HG03280 (cell line): ENCODE results near the gene MAP7D2.

Experiments used
- ATAC-seq: cut with Tn5 transposase; IDR thresholded peaks from one replicate; pipeline ENCODE4 v1.9.1; 2021; ENCODE audit warnings: mild to moderate bottlenecking, moderate library complexity; ENCODE audit not compliant: unreplicated experiment

The MAP7D2 gene

DNA sequence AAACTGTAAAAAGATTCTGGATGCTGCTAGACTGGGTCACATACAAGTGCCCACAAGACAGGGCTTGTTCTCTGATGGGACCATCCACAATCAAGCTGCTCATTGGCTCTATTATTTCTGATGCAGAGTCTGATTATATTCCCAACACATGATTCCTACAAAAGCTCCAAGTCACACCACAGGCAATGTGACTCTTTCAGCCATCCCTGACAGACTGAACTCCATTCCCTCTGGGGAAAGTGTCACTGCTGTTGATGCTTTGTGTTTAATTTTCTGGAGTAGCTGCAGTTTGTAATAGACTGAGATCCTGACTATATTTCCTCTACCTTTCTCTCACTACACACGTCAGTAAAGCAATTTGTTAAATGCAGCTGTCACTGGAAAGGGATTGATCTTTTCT lies 70.5 kb downstream of the MAP7D2 start:
- ATAC-seq: no peak

DNA sequence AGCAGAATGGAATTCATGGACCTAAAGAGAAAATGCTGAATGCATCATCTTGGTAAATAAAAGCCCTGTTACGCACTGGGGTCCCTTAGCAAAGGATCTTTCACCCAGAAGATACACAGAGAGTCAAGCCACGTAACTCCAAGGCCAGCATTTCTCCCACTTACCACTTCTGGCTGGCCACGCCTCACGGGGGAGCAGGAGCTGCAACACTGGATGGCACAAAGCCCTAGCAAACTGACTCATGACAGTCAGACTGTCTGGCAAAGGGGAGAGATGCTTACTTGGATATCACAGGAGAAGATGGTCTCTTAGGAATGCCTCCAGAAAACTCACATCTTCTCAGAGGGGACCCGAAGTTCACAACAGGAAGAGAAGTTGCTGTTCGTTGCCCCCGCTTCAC lies 74.5 kb downstream of the MAP7D2 start:
- ATAC-seq: no peak

DNA sequence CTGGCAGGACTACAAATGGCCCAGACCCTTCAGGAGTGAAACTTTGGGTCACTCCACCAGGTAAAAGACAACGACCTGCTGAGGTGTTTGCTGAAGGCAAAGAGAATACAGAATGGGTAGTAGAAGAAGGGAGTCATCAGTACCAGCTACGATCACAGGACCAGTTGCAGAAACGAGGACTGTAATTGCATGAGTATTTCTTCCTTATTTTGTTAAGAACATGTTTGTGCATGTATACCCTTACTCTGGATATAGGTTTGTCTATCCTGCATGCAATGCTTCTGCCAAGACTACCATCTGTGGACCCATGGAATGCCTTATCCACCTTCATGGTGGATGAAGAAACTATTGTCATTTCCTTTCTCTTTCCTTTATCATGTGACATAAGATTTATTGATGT lies 77.7 kb downstream of the MAP7D2 start:
- ATAC-seq: no peak

DNA sequence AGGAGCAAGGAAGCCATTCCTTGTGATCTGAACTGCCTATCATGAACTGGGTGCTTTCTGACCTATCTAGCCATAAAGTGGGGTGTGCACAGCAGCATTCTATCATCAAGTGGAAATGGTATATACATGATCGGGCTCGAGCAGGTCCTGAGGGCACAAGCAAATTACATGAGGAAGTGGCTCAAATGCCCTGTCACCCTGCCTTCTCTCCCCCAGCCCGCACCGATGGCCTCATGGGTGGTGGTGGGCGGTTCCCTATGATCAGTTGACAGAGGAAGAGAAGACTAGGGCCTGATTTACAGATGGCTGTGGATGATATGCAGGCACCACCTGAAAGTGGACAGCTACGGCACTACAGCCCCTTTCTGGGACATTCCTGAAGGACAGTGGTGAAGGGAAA lies 79.5 kb downstream of the MAP7D2 start:
- no peak for ATAC-seq

DNA sequence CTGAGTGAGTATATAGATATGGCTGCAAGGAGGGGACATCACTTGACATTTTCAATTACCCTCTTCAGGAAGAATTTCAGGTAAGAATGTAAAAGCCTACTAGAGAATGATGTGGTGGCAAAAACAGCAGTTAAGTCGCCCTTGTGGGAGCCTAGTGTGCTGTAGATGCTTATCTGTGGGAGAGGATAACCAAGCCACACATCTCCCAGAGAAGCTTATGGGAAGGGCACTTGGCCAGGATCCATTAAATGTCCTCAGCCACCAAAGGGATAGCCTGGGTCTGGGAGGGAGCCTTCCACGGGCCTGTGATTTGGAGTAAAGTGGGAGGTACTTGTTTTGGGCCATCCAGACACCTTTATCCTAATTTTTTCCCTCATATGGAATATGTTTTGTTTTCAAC lies 84.5 kb downstream of the MAP7D2 start:
- no peak for ATAC-seq

DNA sequence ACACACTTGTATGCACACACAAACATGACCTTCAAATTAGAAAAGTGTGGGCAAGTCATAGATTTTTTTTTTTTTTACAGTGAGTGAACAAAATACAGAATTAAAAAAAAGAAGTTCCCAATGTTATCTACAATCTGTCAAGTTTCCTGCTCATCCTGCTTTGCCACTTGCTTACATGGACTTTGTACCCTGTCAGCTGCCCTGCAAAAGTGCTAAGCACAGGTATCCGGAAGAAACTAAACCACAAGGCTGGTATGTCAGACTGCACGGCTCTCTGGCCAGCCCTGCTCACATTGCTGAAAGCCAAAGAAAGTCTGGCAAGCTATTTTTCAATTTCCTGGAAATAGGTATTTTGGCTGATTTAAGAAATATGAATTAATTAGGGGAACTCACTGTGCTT lies 87.0 kb downstream of the MAP7D2 start:
- ATAC-seq: no peak

DNA sequence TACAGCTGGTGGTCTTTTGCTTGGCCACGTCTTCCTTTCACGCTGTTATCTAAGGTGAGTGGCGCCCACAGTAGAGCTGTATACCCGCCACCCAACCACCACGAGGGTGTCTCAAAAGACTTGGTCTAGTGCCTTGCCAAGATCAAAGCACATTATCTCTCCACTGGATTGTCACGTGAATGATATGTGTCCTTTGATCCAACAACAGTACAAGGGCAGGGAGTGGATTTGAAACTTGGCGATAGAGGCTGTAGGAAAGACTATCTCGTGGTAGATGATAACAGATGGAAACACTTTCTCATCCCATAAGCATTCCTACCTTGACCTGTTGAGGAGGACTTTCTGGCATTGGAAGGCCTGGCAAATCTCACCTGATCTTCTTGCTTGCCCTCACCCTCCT lies 88.1 kb downstream of the MAP7D2 start:
- no peak for ATAC-seq

DNA sequence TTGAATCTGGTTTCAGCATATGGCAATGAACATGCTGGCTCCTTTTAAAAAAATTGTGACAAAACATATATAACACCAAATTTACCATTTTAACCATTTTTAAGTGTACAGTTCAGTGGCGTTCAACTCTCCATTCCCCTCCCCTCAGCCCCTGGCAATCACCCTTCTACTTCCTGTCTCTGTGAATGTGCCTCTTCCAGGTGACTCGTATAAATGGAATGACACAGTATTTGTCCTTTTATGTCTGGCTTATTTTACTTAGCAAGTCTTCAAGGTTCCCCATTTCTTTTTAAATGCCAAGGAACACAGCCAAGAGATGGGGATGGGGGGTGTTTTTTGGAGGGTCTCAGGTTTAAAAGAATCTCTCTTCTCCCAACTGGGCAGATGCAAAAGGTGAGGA lies 90.4 kb downstream of the MAP7D2 start:
- ATAC-seq: no peak

DNA sequence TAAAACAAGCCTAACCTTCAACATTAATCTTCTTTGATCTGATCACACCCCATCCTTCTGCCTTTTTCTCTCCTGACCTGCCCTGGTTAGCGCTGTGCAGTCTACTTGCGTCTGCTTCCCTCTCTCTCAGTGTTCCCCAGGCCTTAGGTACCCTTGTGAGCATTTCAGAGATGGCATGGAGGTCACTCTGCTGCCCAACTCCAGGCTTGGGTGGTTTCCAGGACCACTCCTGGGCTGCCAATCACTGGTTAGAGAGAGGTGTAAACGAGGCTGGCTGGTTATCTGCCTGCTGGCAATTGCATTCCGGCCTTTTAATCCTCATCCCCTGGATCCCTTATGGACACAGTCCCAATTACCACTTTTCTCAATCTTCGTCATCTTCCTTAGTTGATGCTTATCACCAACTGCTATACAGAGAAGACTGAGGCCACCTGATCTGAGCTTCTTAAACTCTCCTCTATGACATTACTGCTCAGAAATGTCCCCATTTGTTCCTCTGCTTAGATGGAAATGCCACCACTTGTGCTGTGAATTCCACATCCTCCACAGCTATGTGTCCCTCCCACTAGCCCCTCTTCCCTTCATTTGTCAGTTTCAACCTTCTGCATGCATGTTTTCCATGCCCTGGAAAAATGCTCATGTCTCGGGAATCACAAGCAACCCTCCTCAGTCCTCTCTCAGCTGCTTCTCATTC lies 96.9 kb downstream of the MAP7D2 start:
- ATAC-seq: no peak

DNA sequence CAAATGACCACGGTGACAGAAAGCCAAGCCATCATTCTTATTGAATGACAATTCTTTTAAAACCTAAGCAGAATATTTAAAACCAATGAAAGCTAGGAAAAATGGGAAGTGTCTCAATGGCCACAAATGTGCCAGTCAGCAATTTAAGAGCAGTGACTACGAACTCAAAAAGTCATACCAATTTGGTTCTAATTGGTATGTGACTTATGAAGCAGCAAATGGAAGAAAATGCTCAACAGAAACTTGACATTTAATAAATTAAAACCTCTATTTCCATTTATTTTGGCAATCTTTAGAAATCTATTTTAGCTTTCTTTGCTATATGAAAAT lies 100.1 kb downstream of the MAP7D2 start:
- no peak for ATAC-seq

DNA sequence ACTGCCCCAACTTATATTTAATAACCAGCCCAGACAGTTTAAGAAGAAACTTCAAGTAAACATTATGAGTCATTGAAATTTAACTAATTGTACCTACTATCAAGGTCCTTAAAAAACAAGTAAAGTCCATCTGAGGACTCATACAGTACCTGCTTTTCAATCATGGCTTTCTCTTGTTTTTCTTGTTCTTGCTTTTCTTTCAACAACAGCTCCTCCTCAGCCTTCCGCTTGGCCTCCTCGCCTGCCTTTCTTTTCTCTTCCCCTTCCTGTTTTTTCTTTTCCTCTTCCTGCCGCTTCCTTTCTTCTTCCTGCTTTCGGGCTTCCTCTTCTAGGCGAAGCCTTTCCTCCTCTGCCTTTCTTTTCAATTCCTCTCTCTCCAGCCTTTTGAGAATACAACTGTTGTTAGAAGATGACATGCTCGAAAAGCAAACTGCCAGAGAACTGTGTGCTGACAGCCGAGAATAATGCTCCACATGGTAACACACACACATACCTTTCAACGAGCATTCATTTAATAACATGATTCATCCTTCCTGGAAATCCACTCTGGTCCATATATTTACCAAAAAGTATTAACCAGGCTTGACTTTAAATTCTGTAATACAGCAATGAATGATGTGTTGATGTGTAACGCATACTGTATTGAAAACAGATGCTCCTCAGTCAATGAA lies 100.6 kb downstream of the MAP7D2 start:
- no peak for ATAC-seq

DNA sequence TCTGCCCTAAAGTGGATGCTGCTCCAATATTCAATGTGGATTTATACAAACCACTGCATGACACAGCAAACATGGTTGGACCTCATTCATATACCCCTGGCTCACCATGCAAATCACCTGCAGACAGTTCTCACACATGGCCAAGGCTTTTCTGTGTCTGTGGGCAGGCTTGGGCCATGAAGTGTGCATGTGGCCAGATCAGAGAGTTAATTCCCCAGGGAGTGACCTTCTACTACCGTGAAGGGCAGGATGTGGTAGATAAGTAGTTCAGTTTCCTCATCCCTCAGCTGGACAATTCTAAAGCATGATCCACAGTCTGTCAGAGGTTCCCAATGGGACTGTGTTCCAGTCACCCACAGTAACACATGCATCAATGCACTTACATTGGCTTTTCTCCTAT lies 101.3 kb downstream of the MAP7D2 start:
- no peak for ATAC-seq

DNA sequence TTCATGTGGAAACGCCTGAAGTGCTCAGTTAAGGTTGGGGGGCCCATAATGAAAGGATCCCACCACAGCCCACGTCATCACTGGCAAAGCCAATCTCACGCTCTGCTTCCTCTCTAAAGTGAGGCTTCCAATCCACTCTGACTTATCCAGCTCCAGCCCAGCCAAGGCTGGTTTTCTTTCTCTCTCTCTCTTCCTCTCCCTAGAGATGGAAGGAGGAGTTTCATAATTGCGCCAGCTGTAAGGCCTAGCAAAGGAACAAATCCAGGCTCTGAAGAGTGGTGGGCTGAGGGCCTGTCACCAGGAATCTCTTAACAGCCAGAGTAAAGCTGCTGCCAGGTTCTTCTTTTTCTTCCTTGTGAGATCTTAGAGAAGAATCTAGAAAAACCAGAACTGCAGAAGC lies 105.1 kb downstream of the MAP7D2 start:
- no peak for ATAC-seq

DNA sequence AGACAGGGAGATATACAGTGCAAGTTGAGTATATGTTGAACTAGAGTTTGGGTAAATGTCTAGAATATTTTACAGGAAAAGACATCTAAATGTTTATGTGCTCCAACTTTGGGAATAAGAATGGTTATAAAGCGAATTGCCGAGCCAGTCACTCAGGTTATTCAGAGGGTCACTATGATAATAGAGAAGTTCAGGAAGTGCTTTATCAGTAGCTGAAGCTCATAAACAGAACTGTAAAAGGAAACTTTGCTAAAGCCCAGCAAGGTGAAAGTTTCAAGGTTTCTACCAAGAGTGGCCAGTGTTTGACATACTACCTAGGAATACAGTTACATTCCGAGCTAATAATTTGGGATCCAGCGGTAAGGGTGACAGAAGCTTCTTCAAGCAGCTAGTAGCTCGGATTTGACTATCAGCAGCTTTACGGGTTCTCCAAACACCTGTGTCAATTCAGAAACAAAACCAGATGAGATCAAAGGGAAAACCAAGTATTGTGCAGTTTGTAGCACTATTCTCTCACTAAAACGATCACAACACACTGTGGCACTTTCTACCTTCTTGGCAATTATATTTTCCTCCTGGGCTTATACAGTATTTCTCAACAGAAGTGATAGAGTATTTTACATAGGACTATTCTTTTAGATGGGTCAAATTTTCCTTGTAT lies 108.6 kb downstream of the MAP7D2 start:
- ATAC-seq: no peak

DNA sequence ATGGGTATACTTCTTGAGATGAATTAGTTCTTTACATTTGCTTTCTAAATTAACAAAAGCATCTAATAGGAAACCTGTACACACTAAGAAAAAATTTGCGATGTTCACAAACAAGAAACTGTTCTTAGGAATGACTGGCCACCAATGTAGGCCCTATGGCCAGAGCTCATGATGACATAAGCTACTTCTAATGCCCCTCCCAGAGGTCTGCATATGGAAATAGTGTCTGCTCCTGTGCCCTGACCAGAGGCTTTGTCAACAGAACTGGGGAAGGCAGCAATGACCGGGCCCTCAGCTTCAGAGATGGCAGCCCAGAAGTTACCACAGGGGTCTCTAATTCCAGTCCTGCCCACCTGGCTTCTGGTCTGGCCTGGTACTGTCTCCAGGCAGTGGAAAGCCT lies 110.8 kb downstream of the MAP7D2 start:
- no peak for ATAC-seq

DNA sequence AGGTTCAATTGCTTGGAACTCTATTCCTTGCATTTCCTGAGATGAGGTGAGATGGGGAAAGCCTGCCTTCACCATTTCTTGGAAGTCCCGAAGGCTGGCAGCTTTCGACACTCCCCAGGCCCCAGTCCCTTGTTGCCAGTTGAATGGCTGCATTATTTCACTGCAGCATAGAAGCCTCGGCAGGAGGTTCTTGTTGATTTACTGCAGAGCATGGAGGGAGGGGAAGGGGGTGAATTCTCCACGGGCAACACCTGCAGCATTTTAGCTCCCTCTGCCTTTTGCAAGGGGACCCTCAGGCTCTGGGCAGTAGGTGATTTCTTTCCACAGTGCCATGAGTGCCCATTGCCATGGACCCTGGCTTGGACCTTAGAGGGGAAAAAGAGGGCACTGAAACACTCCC lies 115.1 kb downstream of the MAP7D2 start:
- no peak for ATAC-seq

DNA sequence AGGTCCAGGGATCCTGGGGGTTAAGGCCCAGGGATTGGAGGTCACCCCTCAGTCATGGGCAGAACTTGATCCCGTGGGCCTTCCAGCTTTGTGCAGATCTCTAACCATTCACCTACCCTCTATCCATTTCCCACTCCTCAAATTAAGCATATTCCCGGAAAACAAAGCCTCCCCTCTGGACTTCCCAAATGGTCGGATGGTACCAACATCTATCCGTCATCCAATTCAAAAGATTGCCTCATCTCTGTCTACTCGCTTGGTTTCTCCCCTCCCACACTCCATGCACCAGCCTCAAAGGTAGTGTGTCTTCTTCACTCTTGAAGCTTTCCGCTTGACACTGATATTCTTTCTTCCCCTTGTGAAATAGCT lies 125.4 kb downstream of the MAP7D2 start:
- ATAC-seq: no peak

DNA sequence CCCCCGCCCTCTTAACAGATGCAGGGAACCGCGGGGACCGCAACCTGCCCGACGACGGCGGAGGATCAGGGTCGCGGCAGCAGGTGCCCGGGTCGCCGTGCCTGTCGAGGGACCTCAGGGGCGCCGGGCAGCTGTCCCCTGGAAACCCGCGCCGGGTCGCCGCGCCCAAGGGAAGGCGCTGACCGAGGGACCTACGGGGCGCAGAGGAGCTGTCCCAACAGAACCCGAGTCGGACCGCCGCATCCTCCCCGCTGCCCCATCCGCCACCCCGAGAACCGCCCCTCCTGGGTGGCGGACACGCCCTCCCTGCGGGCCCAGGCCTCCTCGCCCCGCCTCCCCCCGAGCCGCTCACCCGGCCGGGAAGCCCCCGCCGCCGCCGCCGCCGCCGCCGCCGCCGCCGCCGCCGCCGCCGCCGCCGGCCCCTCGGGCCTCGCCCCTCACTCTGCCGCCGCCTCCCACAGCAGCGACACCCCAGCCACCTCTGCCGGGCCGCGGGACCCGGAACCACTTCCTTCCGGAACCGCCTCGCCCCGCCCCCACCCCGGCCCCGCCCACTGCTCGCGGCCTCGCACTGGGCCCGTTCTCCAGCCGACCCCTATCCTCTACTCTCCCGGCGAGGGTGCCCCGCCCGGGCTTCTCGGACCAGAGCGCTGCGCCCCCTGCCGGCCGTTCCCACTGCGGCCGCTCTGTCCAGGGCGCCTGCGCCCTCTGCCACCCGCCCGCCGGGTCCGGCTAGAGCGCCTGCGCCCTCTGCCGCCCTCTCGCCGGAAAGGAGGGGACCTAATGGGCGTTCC lies 126.0 kb downstream of the MAP7D2 start, which contains the start of gene BCLAF3:
BCLAF3 (minus strand) TSS at position 506 of the 794 bp plus-strand sequence. CDS start 20,797 bp downstream, outside the sequence.
- ATAC-seq: peak; percentile 94

DNA sequence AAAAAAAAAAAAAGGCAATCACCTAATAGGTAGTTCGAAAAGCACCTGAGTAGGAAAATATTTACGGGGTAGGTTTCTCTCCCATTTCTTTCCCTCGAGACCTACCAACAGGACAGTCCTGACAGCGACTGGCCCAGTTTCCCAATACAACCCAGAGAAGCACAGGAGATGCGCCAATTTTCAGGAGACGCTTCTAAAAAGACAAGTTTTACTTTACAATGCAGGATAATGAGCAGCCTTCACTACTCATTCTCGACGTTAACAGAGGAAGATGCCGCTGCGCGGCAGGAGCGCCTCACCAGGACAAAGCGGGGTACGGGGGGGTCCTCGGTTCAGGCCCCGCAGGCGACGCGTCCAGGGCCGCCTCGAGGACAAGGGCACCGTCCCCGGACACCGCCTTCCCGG lies 126.6 kb downstream of the MAP7D2 start:
- ATAC-seq: peak; percentile 25

DNA sequence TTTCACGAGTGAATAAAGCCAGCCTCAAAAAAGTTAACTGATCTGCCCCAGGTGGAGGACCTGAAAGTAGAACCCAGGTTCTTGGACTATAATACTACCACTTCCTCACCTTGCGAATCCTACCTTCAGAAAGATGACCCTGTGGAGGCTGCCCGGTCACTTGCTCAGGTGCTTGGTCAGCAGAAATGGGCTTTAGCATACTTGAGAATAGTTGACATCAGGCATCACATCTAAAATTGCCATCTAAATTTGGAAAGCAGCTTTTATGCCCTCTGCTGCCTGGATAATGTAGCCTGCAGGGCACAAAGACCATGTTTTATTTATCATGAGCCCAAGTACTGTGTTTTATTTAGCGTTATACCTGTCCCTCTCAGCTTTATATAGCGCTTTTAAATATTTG lies 128.9 kb downstream of the MAP7D2 start:
- ATAC-seq: no peak

DNA sequence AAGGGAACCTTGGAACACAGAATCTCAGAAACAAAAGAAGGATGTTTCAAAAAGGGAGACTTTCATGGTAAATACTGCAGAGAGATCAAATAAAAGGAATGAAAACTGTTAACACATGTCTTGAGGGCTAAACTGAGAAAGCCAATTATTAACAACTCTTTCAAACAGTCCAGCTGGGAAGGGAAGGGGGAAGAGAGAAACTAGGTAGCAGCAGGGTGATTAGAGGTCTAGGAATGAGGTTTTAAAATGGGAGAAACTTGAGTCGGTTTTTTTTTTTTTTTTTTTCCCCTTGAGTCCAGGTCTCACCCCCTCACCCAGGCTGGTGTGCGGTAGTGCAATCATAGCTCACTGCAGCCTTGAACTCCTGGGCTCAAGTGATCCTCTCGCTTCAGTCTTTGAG lies 130.2 kb downstream of the MAP7D2 start:
- ATAC-seq: no peak

DNA sequence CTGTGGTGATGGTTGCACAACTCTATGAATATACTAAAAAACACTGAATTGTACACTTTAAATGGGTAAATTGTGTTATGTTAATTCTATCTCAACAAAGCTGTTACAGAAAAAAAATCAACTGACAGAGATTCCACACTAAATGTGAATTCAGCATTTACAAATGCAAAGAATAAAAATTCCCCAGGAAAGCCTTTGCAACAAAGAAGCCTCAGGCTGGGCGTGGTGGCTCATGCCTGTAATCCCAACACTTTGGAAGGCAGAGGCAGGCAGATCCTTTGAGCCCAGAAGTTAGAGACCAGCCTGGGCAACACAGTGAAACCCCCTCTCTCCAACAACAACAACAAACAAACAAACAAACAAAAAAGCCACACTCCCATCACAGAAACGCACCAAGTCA lies 134.8 kb downstream of the MAP7D2 start:
- ATAC-seq: no peak
